SK-N-SH treated with all-trans-retinoic acid at 6 μM for 48 hours (cell line): Measurements from ENCODE around the gene IFT81.

Experiments
- BACH2 ChIP-seq: fragments of 250-450 bp; sonication (Bioruptor Pico); IDR thresholded peaks from 2 replicates; pipeline ENCODE4 v1.9.0; 2021; ENCODE audit warnings: mild to moderate bottlenecking, borderline replicate concordance
- SNAI2 ChIP-seq: fragments of 250-450 bp; sonication (Bioruptor Pico); IDR thresholded peaks from 2 replicates; pipeline ENCODE4 v1.5.0; 2020; ENCODE audit warnings: mild to moderate bottlenecking, moderate library complexity
- TOX ChIP-seq: fragments of 250-450 bp; sonication (Bioruptor Pico); IDR thresholded peaks from 2 replicates; pipeline ENCODE4 v1.8.0; 2021; ENCODE audit warnings: mild to moderate bottlenecking, moderate library complexity, borderline replicate concordance
- ZC3H10 ChIP-seq: fragments of 250-450 bp; sonication (Bioruptor Pico); IDR thresholded peaks from 2 replicates; pipeline ENCODE4 v1.5.1; 2021; ENCODE audit warnings: mild to moderate bottlenecking, moderate library complexity
- TF ChIP-seq, protein P1 (sequence below): fragments of 250-450 bp; sonication (Bioruptor Pico); IDR thresholded peaks from 2 replicates; pipeline ENCODE4 v1.5.1; 2020; ENCODE audit warnings: low read depth, mild to moderate bottlenecking, moderate library complexity
- TF ChIP-seq, protein P2 (sequence below): fragments of 250-450 bp; sonication (Bioruptor Pico); IDR thresholded peaks from 2 replicates; pipeline ENCODE4 v1.8.0; 2020; ENCODE audit warnings: mild to moderate bottlenecking, moderate library complexity, borderline replicate concordance

DNA sequence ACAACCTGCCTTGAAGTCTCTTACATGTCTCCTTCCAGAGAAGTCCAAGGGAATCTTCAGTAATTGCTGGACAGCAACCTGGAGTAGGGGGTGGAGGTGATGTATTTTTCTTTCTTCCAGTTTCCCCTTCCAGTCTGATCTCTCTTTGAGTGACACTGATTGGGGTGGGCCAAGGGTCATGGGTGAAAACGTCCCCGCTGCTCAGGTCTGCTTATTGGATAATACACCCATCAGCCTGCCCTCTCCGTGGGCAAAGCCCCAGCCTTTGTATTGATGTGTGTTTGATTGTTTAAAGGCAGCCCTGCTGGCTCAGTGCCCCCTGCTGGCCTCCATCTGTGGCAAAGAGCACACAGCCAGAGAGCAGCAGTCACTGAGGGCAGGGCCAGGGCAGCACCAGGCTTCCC, 121.2 kb downstream of the IFT81 start:
- TF ChIP-seq BACH2 (CRISPR knock-in tag) (no peak), TOX (CRISPR knock-in tag) (no peak), ZC3H10 (CRISPR knock-in tag) (no peak), SNAI2 (no peak)
- TF ChIP-seq, protein P1, sequence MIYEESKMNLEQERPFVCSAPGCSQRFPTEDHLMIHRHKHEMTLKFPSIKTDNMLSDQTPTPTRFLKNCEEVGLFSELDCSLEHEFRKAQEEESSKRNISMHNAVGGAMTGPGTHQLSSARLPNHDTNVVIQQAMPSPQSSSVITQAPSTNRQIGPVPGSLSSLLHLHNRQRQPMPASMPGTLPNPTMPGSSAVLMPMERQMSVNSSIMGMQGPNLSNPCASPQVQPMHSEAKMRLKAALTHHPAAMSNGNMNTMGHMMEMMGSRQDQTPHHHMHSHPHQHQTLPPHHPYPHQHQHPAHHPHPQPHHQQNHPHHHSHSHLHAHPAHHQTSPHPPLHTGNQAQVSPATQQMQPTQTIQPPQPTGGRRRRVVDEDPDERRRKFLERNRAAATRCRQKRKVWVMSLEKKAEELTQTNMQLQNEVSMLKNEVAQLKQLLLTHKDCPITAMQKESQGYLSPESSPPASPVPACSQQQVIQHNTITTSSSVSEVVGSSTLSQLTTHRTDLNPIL = no peak
- TF ChIP-seq, protein P2, sequence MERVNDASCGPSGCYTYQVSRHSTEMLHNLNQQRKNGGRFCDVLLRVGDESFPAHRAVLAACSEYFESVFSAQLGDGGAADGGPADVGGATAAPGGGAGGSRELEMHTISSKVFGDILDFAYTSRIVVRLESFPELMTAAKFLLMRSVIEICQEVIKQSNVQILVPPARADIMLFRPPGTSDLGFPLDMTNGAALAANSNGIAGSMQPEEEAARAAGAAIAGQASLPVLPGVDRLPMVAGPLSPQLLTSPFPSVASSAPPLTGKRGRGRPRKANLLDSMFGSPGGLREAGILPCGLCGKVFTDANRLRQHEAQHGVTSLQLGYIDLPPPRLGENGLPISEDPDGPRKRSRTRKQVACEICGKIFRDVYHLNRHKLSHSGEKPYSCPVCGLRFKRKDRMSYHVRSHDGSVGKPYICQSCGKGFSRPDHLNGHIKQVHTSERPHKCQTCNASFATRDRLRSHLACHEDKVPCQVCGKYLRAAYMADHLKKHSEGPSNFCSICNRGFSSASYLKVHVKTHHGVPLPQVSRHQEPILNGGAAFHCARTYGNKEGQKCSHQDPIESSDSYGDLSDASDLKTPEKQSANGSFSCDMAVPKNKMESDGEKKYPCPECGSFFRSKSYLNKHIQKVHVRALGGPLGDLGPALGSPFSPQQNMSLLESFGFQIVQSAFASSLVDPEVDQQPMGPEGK = no peak
